Transverse colon (tissue), 4 donors: ENCODE data around the gene TP53I11.

Experiments used
- POLR2A ChIP-seq: fragments of 450-650 bp; IDR thresholded peaks from one replicate; pipeline ENCODE4 v1.6.1; 2016; ENCODE audit warnings: antibody characterized with exemption, mild to moderate bottlenecking, moderate library complexity
- POLR2AphosphoS5 ChIP-seq, 3 donors: sonication (generic); formaldehyde crosslinking; IDR thresholded peaks; one replicate each; pipeline ENCODE4 v1.6.1; 2016; ENCODE audit warnings: antibody characterized with exemption in 3 of 3
- TF ChIP-seq, protein P1 (sequence below), 5 experiments: fragments of 200-600 bp in 3 of 5; fragments of 450-650 bp in 2 of 5; sonication (generic) in 3 of 5; IDR thresholded peaks; 1 replicate in 2 of 5; 2 replicates in 3 of 5; pipeline ENCODE4 v1.5.1; 2016 to 2017; ENCODE audit warnings: antibody characterized with exemption in 5 of 5, inconsistent platforms in 3 of 5, mild to moderate bottlenecking in 2 of 5, moderate library complexity in 1 of 5

DNA sequence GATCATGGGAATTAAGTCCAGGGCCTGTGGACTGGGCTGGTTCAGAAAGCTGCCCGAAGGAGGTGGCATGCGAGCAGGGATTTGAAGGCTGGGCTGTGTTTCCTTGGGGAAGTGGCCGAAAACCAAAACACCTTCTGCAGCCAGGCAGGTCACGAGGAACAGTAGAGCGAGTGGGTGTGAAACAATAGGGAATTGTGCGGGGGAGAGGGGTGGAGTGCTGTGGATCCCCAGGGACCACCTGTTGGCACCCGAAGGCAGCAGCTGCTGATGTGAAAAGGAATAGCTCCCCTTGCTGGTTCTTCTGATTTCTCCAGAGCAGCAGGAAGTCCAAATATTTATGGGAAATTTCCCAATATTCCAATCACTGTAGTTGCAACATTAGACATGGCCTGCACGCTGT lies 24.6 kb downstream of the TP53I11 start:
- TF ChIP-seq, protein P1, sequence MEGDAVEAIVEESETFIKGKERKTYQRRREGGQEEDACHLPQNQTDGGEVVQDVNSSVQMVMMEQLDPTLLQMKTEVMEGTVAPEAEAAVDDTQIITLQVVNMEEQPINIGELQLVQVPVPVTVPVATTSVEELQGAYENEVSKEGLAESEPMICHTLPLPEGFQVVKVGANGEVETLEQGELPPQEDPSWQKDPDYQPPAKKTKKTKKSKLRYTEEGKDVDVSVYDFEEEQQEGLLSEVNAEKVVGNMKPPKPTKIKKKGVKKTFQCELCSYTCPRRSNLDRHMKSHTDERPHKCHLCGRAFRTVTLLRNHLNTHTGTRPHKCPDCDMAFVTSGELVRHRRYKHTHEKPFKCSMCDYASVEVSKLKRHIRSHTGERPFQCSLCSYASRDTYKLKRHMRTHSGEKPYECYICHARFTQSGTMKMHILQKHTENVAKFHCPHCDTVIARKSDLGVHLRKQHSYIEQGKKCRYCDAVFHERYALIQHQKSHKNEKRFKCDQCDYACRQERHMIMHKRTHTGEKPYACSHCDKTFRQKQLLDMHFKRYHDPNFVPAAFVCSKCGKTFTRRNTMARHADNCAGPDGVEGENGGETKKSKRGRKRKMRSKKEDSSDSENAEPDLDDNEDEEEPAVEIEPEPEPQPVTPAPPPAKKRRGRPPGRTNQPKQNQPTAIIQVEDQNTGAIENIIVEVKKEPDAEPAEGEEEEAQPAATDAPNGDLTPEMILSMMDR (IDR thresholded peaks at IDR 0.05), result no peak
- TF ChIP-seq POLR2A, result no peak
- TF ChIP-seq POLR2AphosphoS5 (IDR thresholded peaks at IDR 0.05), result no peak
